Adipocyte (in vitro differentiated cells): ENCODE results near the gene NPTXR.
A peak's percentile ranks its signal among the peaks of the same experiment; 100 is the strongest.

Source experiments
- DNase-seq: peaks from one replicate; pipeline ENCODE4 v3.0.0-alpha.2; 2015; ENCODE audit warnings: low read depth
- H3K27me3 ChIP-seq: replicated peaks from 2 replicates; pipeline ENCODE4 v1.7.0; 2013; ENCODE audit warnings: mild to moderate bottlenecking, low read length, moderate library complexity; ENCODE audit not compliant: control insufficient read depth, insufficient read depth
- H3K36me3 ChIP-seq: 2 replicates; pipeline ENCODE4 v1.7.0; 2013; ENCODE audit warnings: low read length, mild to moderate bottlenecking, moderate library complexity; ENCODE audit not compliant: control insufficient read depth, insufficient read depth, severe bottlenecking
- H3K4me1 ChIP-seq: 2 replicates; pipeline ENCODE4 v1.7.0; 2013; ENCODE audit warnings: mild to moderate bottlenecking, low read length, moderate library complexity; ENCODE audit not compliant: control insufficient read depth, insufficient read depth
- H3K4me3 ChIP-seq: 2 replicates; pipeline ENCODE4 v1.7.0; 2013; ENCODE audit warnings: mild to moderate bottlenecking, low read length, moderate library complexity
- H3K9ac ChIP-seq: 2 replicates; pipeline ENCODE4 v1.7.0; 2013; ENCODE audit warnings: mild to moderate bottlenecking, low read length, moderate library complexity
- H3K9me3 ChIP-seq: 2 replicates; pipeline ENCODE4 v1.7.0; 2013; ENCODE audit warnings: mild to moderate bottlenecking, low read length, moderate library complexity; ENCODE audit not compliant: control insufficient read depth

NPTXR gene

DNA sequence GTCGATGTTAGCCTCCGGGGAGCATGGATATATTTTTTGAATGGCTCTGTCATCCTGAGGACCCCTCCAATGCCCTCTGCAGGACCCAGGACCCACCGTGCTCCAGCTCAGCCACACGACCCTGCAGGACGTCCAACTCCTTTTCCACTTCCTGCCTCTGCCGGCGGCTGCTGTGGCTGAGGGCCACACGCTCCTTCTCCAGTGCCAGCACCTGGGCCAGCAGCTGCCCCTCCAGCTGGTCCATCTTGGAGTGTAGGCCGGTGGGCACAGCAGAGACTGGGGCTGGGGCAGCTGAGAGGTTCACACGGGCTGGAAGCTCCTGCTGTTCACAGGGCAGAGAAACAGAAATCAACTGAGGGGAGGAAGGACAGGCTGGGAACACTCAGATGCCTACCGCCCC lies 15.6 kb downstream of the NPTXR start:
- DNase-seq, result no peak
- Histone ChIP-seq H3K9me3 (no peaks in the 10 kb centered on the region), H3K4me1 (peaks cover 15% of the 10 kb centered on the region), H3K27me3 (no peaks in the 10 kb centered on the region), H3K9ac (no peak overlapping the region), H3K36me3 (no peaks in the 10 kb centered on the region), H3K4me3 (no peak overlapping the region)

DNA sequence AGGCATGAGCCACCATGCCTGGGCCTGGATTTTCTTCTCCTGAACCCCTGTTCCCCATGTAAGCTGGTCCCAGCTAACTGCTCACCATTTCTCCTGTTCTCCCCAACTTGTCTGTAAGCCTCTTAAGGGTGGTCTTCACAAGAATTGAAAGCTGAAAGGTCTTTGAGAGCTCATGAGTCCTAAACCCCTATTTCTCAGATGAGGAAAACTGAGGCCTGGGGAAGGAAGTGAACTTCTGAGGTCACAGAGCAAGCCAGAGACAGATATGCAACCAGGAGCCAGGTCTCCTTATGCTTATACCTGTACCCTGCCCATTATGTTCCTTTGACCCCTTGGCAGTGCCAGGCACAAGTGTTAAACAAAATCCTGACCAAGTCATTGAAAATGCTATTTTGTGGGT lies 16.3 kb downstream of the NPTXR start:
- Histone ChIP-seq H3K36me3 (no peaks in the 10 kb centered on the region), H3K4me1 (peaks cover 15% of the 10 kb centered on the region), H3K9ac (no peak overlapping the region), H3K4me3 (no peak overlapping the region), H3K9me3 (no peaks in the 10 kb centered on the region), H3K27me3 (no peaks in the 10 kb centered on the region)
- no peak for DNase-seq

DNA sequence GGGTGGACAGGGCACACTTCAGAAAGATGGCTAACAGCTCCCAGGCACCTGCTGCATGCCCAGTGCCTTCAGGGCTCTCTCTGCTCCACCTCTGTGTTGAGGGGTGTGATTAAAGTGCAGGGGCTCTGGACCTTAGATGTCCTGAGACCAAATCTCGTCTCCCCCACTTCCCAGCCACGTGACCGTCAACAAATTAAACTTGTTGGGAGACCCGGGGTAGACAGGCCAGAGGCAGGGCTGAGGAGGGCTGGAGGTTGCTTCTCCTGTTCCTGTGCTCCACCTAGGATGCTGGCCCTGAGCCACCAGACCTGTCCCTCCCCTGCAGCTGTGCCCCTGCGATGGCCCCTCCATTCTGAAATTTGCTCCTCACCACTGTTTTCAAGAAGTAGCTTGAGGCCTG lies 17.0 kb downstream of the NPTXR start:
- DNase-seq, result no peak
- no peaks in the 10 kb centered on the region for H3K36me3 ChIP-seq
- no peak overlapping the region for H3K9ac ChIP-seq
- H3K4me3 ChIP-seq, result no peak overlapping the region
- no peaks in the 10 kb centered on the region for H3K27me3 ChIP-seq
- H3K4me1 ChIP-seq, result peaks cover 11% of the 10 kb centered on the region
- no peaks in the 10 kb centered on the region for H3K9me3 ChIP-seq

DNA sequence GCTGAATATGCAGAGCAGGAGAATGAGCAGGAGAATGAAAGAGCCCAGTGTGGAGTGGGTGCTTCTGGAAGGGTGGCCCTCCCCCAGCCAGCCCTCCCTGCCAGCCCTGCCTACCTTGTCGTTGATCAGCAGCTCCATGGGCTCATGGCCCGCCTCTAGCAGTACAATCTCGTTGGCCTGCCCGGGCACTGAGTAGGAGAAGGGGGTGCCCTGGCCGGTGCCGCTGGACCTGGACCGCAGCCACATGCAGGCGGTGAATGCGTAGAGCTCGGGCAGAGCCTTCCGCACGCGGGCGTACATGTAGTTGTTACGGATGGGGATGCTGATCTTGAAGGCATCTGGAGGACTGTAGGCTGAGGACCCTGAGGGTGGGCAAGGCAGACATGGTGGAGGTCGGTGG lies 17.4 kb downstream of the NPTXR start:
- no peak for DNase-seq
- no peaks in the 10 kb centered on the region for H3K9me3 ChIP-seq
- no peaks in the 10 kb centered on the region for H3K27me3 ChIP-seq
- no peaks in the 10 kb centered on the region for H3K36me3 ChIP-seq
- H3K4me3 ChIP-seq, result no peak overlapping the region
- no peak overlapping the region for H3K9ac ChIP-seq
- peaks cover 6% of the 10 kb centered on the region for H3K4me1 ChIP-seq

DNA sequence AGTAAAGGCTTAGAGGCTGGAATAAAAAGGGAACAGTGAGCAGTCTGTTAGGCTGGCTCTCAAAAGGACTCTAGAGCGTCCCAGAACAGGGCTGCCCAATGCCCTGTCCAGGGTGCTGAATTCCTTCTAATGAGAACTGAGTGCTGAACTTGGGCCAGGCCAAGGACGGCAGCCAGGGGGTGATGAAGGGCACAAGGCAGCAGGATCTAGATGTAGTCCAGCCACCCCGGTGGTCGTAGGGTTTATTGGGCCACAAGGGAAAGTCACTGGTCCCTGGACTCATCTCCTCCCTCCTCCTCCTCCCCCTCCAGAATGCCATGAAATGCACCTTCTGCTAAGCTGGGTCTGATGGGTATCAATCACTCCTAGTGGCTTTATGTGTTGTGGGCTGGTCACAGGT lies 19.2 kb downstream of the NPTXR start:
- H3K4me3 ChIP-seq, result no peak overlapping the region
- no peaks in the 10 kb centered on the region for H3K9me3 ChIP-seq
- no peaks in the 10 kb centered on the region for H3K4me1 ChIP-seq
- peak; percentile 71 for DNase-seq
- no peaks in the 10 kb centered on the region for H3K36me3 ChIP-seq
- H3K27me3 ChIP-seq, result peaks cover 10% of the 10 kb centered on the region
- no peak overlapping the region for H3K9ac ChIP-seq

DNA sequence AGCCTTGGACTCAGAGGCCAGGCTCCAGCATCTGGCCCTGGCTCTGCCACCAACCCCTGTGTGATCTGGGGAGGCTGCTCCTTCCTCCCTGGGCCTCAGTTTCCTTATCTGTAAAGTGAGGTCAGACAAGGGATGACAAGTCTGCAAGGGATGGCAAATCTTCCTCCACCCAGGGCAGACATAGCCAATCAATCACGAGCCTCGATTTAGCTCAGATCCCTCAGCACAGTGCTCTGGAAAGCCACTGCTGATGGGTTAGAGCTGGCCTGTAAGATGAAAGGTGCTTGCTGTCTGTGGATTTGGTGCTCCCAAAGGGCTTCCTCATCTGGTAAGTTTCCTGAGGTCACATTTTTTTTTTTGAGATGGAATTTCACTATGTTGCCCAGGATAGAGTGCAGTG lies 20.2 kb downstream of the NPTXR start:
- no peak overlapping the region for H3K4me3 ChIP-seq
- no peak overlapping the region for H3K9ac ChIP-seq
- H3K9me3 ChIP-seq, result no peaks in the 10 kb centered on the region
- H3K4me1 ChIP-seq, result no peaks in the 10 kb centered on the region
- no peaks in the 10 kb centered on the region for H3K36me3 ChIP-seq
- no peak for DNase-seq
- peaks cover 10% of the 10 kb centered on the region for H3K27me3 ChIP-seq

DNA sequence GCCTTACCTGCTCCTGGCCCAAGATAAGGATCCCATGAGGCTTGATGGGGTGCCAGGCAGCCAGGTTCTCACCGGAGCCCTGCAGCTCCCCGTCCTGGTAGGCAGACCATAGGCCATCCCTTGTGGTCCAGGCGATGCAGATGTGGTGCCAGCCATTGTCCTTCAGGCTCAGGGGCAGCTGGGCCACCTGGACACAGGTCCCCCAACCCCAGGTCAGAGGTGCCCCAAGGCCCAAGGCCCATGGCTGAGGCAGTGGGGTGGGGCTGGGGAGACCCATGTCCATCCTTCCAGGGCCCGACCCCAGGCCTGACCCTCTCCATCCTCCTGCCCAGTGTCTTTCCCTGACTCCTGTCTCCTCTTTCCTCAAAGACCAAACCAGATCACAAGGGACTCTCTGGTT lies 20.8 kb downstream of the NPTXR start:
- no peak overlapping the region for H3K4me3 ChIP-seq
- H3K36me3 ChIP-seq, result no peaks in the 10 kb centered on the region
- no peaks in the 10 kb centered on the region for H3K9me3 ChIP-seq
- no peaks in the 10 kb centered on the region for H3K4me1 ChIP-seq
- no peak for DNase-seq
- peaks cover 10% of the 10 kb centered on the region for H3K27me3 ChIP-seq
- H3K9ac ChIP-seq, result no peak overlapping the region

DNA sequence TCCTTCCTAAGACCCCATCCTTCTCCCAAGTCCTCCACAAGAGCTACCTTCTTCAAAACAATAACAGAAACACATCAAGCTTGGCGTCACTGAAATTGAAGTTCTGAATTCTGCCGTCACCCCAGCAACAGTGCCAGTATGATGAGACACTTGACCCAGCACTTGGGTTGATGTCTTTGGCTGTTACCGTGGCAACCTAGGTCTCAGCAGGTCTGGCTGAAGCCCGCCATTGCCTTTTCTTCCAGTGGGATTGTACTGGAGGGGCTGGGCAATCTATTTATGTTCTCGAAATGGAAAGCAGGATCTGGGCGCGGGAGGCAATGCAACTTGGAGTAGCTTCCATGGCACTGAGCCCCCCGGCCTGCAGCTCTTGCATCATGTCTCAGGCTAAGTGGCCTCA lies 23.8 kb downstream of the NPTXR start:
- Histone ChIP-seq H3K4me3 (no peak overlapping the region), H3K27me3 (peaks cover 16% of the 10 kb centered on the region), H3K36me3 (no peaks in the 10 kb centered on the region), H3K9me3 (no peaks in the 10 kb centered on the region), H3K9ac (no peak overlapping the region), H3K4me1 (no peaks in the 10 kb centered on the region)
- DNase-seq, result no peak

DNA sequence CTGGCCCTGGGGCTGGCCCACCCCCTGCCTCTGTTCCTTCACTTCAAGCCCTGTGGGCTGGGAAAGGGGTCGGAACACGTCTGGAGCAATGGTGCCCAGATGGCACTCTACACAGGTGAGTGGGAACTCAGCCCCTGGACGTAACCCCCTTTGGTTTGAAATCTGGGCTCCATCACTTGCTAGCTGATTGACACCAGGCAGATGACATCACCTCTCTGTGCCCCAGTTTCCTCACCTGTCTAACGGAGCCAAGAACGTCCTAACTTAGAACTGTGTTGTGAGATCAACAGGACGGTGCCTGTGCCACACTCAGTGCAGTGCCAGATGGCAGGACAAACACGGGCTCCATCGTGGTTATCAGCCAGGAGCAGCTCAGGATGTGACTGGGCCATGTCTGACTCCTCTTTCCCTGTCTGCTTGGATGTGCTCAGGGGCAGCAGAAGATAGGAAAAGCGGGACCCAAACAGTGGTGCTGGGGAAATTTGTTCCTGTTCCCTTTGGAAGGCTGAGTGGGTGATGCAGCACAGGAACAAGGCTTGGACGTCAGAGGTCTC lies 24.4 kb downstream of the NPTXR start:
- Histone ChIP-seq H3K4me1 (no peaks in the 10 kb centered on the region), H3K36me3 (no peaks in the 10 kb centered on the region), H3K9ac (no peak overlapping the region), H3K9me3 (no peaks in the 10 kb centered on the region), H3K27me3 (peaks cover 21% of the 10 kb centered on the region), H3K4me3 (no peak overlapping the region)
- no peak for DNase-seq

DNA sequence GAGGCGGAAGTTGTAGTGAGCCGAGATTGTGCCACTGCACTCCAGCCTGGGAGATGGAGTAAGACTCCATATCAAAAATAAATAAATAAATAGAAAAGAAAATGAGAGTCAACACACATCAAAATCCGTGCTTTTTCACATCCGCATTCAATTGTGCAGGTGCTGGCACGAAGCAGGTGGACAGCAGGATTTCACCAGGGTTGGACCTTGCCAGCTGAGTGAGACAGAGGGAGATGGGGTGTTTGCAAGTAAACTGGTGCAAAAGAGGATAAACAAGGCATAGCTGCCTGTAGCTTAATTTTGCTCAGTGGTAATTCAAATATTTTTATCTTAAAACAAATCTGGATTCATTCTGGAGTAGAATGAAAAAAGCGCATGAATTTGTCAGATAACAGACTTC lies 26.6 kb downstream of the NPTXR start:
- no peaks in the 10 kb centered on the region for H3K4me1 ChIP-seq
- peaks cover 29% of the 10 kb centered on the region for H3K27me3 ChIP-seq
- H3K9ac ChIP-seq, result no peak overlapping the region
- no peak overlapping the region for H3K4me3 ChIP-seq
- H3K36me3 ChIP-seq, result no peaks in the 10 kb centered on the region
- no peaks in the 10 kb centered on the region for H3K9me3 ChIP-seq
- no peak for DNase-seq

DNA sequence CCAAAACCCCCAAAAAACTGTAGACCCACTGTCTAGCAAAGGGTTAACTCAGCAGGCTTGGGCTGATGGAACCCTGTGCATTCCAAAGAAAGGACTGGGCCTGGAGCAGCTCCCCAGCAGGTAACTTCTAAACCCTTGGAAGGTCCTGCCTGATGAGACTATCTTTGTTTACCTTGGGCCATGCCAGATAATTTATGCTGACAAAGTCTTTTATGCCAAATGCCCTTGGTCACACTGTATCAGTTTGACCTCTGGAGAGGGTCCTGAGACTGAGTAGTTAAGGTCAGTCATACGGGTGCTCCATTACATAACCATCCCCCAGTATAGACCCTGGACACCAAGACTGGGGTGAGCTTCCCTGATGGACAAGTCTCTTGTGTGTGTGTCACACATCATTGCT lies 28.0 kb downstream of the NPTXR start:
- Histone ChIP-seq H3K9me3 (no peaks in the 10 kb centered on the region), H3K9ac (no peak overlapping the region), H3K27me3 (peaks cover 32% of the 10 kb centered on the region), H3K36me3 (no peaks in the 10 kb centered on the region), H3K4me1 (no peaks in the 10 kb centered on the region), H3K4me3 (no peak overlapping the region)
- no peak for DNase-seq

DNA sequence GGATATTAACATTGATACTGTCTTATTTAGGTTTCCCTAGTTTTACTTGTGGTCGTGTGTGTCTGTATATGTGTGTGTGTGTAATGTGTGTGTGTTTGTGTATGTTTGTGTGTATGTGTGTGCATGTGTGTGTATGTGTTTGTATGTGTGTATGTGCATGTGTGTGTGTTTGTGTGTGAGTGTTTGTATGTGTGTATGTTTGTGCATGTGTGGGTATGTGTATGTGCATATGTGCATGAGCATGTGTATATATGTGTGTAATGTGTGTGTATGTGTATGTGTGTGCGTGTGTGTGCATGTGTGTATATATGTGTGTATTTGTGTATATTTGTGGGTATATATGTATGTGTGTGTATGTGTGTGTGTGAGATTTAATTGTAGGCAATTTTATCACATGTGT lies 32.6 kb downstream of the NPTXR start:
- no peaks in the 10 kb centered on the region for H3K36me3 ChIP-seq
- H3K9me3 ChIP-seq, result peaks cover 16% of the 10 kb centered on the region
- H3K4me1 ChIP-seq, result no peaks in the 10 kb centered on the region
- H3K9ac ChIP-seq, result no peak overlapping the region
- DNase-seq, result no peak
- H3K4me3 ChIP-seq, result no peak overlapping the region
- peaks cover 18% of the 10 kb centered on the region for H3K27me3 ChIP-seq
